HepG2 (cell line): ENCODE measurements around the gene PNKD. TPM values are rescaled to one million over a fixed set of nuclear protein-coding genes. Genes with fewer than 3 reads are reported as not detected.

Experiments used
- GPN1 ChIP-seq: sonication (generic); formaldehyde crosslinking; IDR thresholded peaks from 2 replicates; pipeline ENCODE4 v1.5.1; 2020; ENCODE audit warnings: missing genetic modification reagents, borderline replicate concordance
- MAX ChIP-seq: IDR thresholded peaks from 2 replicates; pipeline ENCODE4 v1.6.1; 2012; ENCODE audit warnings: inconsistent platforms
- PHF5A ChIP-seq: IDR thresholded peaks from one replicate; pipeline ENCODE4 v1.6.1; 2018; ENCODE audit warnings: low read depth, missing genetic modification reagents; ENCODE audit not compliant: unreplicated experiment
- RAD51 ChIP-seq: fragments of 450-650 bp; IDR thresholded peaks from 2 replicates; pipeline ENCODE4 v1.6.1; 2016; ENCODE audit warnings: borderline replicate concordance
- ZBTB40 ChIP-seq, 2 experiments: fragments of 450-650 bp in 1 of 2; sonication (generic) in 1 of 2; formaldehyde crosslinking in 1 of 2; IDR thresholded peaks; 2 replicates each; pipeline versions ENCODE4 v1.6.1 to v1.8.0; 2016 to 2022; ENCODE audit warnings: antibody characterized with exemption in 1 of 2, mild to moderate bottlenecking in 1 of 2, missing genetic modification reagents in 1 of 2
- ZFP41 ChIP-seq: sonication (generic); formaldehyde crosslinking; IDR thresholded peaks from 2 replicates; pipeline ENCODE4 v1.4.0; 2020; ENCODE audit warnings: mild to moderate bottlenecking, missing genetic modification reagents, borderline replicate concordance
- ZMYM3 ChIP-seq: sonication (generic); formaldehyde crosslinking; IDR thresholded peaks from 2 replicates; pipeline ENCODE4 v1.5.1; 2020; ENCODE audit warnings: mild to moderate bottlenecking, missing genetic modification reagents
- ZNF256 ChIP-seq: sonication (generic); formaldehyde crosslinking; conservative IDR thresholded peaks from 2 replicates; pipeline ENCODE4 v1.4.0; 2020; ENCODE audit warnings: missing genetic modification reagents
- ZNF354B ChIP-seq: sonication (generic); formaldehyde crosslinking; IDR thresholded peaks from 2 replicates; pipeline ENCODE4 v1.8.0; 2022; ENCODE audit warnings: mild to moderate bottlenecking, missing genetic modification reagents
- ZNF451 ChIP-seq: sonication (generic); formaldehyde crosslinking; IDR thresholded peaks from 2 replicates; pipeline ENCODE4 v1.5.0; 2020; ENCODE audit warnings: mild to moderate bottlenecking, missing genetic modification reagents
- ZNF572 ChIP-seq: sonication (generic); formaldehyde crosslinking; IDR thresholded peaks from 2 replicates; pipeline ENCODE4 v1.5.1; 2020; ENCODE audit warnings: mild to moderate bottlenecking, missing genetic modification reagents
- ZNF788 ChIP-seq: sonication (generic); formaldehyde crosslinking; IDR thresholded peaks from 2 replicates; pipeline ENCODE4 v1.5.0; 2020; ENCODE audit warnings: mild to moderate bottlenecking, missing genetic modification reagents, borderline replicate concordance
- ZSCAN29 ChIP-seq: sonication (generic); formaldehyde crosslinking; conservative IDR thresholded peaks from 2 replicates; pipeline ENCODE4 v1.4.0; 2020; ENCODE audit warnings: mild to moderate bottlenecking, missing genetic modification reagents
- polyA plus RNA-seq, 8 experiments: library from polyadenylated mRNA; depleted of rRNA in 3 of 8; stranded (reverse) in 7 of 8; unstranded in 1 of 8; fragments of >200 nt; fragmentation: Illumina TruSeq in 4 of 8; extraction: Trizol in 4 of 8; gene quantifications; 2 replicates each; pipeline versions ENCODE4 v1.2.1 to v1.2.3, GENCODE V29; 2011 to 2016; ENCODE audit warnings: low read depth in 4 of 8, missing spikeins in 1 of 8, mixed read lengths in 1 of 8; ENCODE audit not compliant: insufficient read depth in 1 of 8
- total RNA-seq, 5 experiments: library from RNA; depleted of rRNA; stranded (reverse); fragments of >200 nt; fragmentation: Illumina TruSeq; extraction: Trizol; gene quantifications; 2 replicates each; pipeline ENCODE4 v1.2.3, GENCODE V29; 2016; ENCODE audit warnings: low read depth in 1 of 5
- TF ChIP-seq, protein P1 (sequence below): sonication (generic); formaldehyde crosslinking; IDR thresholded peaks from 2 replicates; pipeline ENCODE4 v1.4.0; 2020; ENCODE audit warnings: mild to moderate bottlenecking, low read depth, missing genetic modification reagents

Gene PNKD
- total and polyA plus RNA-seq, 2 of the 13 experiments (the other 11 are each of a cell fraction or from before 2014, with no cell fraction given): 55.9 to 80.4 TPM

DNA sequence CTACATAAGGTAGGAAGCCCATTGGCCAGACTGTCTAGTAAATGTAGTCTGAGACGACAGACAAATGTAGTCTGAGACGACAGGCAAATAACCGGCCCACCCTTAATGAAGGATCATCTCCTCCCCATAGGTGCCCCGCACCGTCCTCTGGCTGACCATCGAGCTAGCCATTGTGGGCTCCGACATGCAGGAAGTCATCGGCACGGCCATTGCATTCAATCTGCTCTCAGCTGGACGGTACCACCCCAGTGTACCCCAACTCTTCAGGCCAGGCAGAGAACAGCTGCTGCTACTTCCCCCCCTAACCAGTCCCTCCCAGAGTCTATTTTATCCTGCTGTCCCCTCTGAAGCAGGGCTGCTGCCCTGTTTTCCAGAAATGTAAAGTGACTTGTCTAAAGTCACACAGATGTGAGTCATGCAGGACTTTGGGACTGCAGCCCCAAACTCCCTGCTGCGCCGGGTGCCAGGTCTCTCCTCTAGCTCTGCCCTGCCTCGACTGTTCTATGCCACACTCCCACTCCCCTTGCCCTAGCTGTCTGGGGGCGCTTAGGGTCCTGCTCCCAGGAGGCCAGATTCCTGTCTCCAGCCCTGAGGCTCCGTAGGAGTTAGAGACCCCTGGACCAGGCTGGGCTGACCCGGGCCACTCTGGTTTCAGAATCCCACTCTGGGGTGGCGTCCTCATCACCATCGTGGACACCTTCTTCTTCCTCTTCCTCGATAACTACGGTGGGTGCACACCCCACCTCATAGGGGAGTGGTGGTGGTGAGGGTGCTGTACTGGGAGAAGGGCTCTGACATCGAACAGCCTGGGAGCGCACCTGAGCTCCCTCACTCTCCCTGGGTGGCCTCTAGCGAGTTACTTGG, 116.4 kb downstream of the PNKD start (continued):
- TF ChIP-seq GPN1 (CRISPR knock-in tag) (no peak), ZNF256 (CRISPR knock-in tag) (no peak), MAX (no peak), ZNF788 (no peak), ZNF572 (CRISPR knock-in tag) (peak; percentile 90; the same call in 1 of the 2 replicates), ZNF451 (CRISPR knock-in tag) (no peak), ZFP41 (CRISPR knock-in tag) (peak; percentile 22; the same call in 1 of the 2 replicates), PHF5A (CRISPR knock-in tag) (no peak), ZSCAN29 (CRISPR knock-in tag) (0 out of 2 replicates have a peak, but pooled peaks have one; percentile 29), ZMYM3 (peak; percentile 90), RAD51 (no peak), ZNF354B (CRISPR knock-in tag) (no peak), ZBTB40 (IDR thresholded peaks at IDR 0.05) (no peak), ZBTB40 (CRISPR knock-in tag; IDR thresholded peaks at IDR 0.05) (peak; percentile 57; the same call in 1 of the 2 replicates)
- TF ChIP-seq, protein P1, sequence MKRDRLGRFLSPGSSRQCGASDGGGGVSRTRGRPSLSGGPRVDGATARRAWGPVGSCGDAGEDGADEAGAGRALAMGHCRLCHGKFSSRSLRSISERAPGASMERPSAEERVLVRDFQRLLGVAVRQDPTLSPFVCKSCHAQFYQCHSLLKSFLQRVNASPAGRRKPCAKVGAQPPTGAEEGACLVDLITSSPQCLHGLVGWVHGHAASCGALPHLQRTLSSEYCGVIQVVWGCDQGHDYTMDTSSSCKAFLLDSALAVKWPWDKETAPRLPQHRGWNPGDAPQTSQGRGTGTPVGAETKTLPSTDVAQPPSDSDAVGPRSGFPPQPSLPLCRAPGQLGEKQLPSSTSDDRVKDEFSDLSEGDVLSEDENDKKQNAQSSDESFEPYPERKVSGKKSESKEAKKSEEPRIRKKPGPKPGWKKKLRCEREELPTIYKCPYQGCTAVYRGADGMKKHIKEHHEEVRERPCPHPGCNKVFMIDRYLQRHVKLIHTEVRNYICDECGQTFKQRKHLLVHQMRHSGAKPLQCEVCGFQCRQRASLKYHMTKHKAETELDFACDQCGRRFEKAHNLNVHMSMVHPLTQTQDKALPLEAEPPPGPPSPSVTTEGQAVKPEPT: no peak
